Fibroblast of villous mesenchyme (primary cell): Measurements from ENCODE around the gene NEXMIF. TPM values are rescaled to one million over a fixed set of nuclear protein-coding genes. Genes with fewer than 3 reads are reported as not detected.
"Not testable (repeated sequence)": the region's sequence is repeated elsewhere in the genome, so short reads cannot be mapped to it uniquely, and the experiment has no call there.

Experiments used
- DNase-seq: peaks from one replicate; pipeline ENCODE4 v3.0.0-alpha.2; 2010; ENCODE audit warnings: low read depth
- H3K4me3 ChIP-seq: 2 replicates; pipeline ENCODE4 v1.5.1; 2011; ENCODE audit warnings: low read depth, mild to moderate bottlenecking, low read length
- CTCF ChIP-seq: IDR thresholded peaks from 2 replicates; pipeline ENCODE4 v1.5.1; 2012; ENCODE audit warnings: low read depth, mild to moderate bottlenecking, low read length; ENCODE audit not compliant: insufficient read depth
- total RNA-seq: library from RNA; depleted of rRNA; stranded (reverse); fragments of >200 nt; gene quantifications from 2 replicates; pipeline ENCODE4 v1.2.3, GENCODE V29; 2012

Gene NEXMIF
- total RNA-seq, 1 donor, result not detected

DNA sequence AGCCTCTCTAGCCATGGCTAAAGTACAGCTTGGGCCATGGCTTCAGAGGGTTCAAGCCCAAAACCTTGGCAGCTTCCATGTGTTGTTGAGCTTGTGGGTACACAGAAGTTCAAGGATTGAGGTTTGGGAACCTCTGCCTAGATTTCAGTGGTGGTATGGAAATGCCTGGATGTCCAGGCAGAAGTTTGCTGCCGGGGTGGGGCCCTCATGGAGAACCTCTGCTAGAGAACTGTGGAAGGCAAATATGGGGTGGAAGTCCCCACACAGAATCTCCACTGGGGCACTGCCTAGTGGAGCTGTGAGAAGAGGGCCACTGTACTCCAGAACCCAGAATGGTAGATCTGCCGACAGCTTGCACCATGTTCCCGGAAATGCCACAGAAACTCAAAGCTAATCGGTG, 59.5 kb downstream of the NEXMIF start:
- DNase-seq, result no peak
- H3K4me3 ChIP-seq, result no peak overlapping the region
- TF ChIP-seq CTCF, result no peak

- H3K4me3 ChIP-seq, result no peak overlapping the region
- no peak for DNase-seq
- TF ChIP-seq CTCF, result no peak
These were observed 72.0 kb downstream of the NEXMIF start for GRCh38 chrX:74853255-74853654.

DNA sequence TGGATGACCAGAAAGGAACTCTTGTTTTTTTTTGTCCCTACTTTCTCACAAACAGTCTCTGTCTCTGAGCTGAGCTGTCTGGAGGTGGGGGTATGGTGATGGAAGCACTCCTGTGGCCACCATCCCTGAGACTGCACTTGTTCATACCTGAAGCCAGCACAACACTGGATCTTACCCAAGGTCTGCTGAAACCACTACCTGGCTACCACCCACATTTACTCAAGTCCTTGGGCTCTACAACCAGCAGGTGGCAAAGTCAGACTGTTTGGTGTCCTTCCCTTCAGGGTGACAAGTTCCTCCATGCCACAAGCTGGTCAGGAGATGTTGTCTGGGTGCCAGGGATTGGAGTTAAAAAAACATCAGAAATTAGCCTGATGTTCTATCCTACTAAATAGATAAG, 89.7 kb downstream of the NEXMIF start:
- TF ChIP-seq CTCF, result no peak
- no peak for DNase-seq

GRCh38 chrX:74819797-74820196, 105.5 kb downstream of the NEXMIF start:
- not testable (repeated sequence) for H3K4me3 ChIP-seq, DNase-seq

More for the DNA sequence above, 89.7 kb downstream of the NEXMIF start:
- no peak overlapping the region for H3K4me3 ChIP-seq

DNA sequence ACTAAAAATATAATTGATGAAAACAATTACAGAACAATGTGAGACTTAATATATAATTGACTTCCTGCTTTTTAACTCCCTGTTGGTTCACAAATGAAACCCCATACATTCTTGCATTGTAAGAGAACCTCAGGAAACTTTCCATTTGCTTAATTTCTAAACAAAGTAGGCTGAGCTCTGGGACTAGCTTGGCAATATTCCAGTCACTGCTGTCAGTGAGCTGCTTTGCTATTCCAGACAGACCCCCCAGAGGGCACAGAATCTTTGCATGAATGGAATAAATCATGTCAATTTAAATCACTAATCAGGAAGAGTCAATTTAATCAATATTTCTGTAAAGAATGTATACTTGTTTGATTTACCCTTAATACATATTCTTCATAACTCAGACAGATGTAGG, 110.6 kb downstream of the NEXMIF start:
- H3K4me3 ChIP-seq, result no peak overlapping the region
- no peak for DNase-seq
- TF ChIP-seq CTCF, result no peak

DNA sequence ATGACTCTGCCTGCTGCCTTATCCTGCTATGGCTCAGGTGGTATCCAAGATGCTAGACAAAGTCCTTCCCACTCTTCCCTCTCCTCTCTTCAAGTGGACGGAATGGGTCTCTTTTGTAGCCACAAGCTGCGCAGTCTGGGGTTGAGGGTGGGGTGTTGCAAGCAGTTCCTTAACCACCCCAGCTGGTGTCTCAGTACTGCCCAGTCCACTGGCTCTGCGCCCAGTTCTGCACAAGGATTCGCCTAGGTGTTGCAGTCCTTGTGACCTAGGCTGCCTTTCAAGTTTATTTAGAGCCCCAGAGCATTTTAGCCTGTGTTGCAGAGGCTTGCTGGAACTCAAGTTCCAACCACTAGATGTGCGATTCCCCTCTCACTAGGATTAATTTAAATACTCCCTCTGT, 120.7 kb downstream of the NEXMIF start:
- no peak for TF ChIP-seq CTCF

GRCh38 chrX:74800062-74800461, 125.2 kb downstream of the NEXMIF start:
- DNase-seq, result no peak
- TF ChIP-seq CTCF, result no peak
- H3K4me3 ChIP-seq, result no peak overlapping the region

More for the DNA sequence above, 120.7 kb downstream of the NEXMIF start:
- no peak for DNase-seq
- no peak overlapping the region for H3K4me3 ChIP-seq
